ENCODE measurements around the gene TWF2.

DNA sequence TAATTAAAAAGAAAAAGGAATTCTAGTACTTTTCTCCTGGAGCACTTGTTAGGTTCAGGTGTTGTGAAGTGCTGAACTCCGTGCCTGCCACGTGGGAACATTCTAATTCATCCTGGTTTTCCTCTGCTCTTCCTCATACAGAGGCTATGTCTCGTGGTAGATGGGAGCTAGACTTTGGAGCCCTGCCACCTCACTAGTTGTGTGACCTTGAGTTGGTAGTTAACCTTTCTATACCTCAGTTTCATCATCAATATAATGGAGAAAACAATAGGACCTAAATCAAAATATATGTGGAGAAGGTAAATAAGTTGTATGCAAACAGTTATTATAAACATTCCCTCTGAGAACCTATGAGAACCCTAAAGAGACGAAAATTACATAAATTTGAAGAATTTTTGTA is 30.4 kb downstream of the TWF2 start:
- TF ChIP-seq, protein P1, sequence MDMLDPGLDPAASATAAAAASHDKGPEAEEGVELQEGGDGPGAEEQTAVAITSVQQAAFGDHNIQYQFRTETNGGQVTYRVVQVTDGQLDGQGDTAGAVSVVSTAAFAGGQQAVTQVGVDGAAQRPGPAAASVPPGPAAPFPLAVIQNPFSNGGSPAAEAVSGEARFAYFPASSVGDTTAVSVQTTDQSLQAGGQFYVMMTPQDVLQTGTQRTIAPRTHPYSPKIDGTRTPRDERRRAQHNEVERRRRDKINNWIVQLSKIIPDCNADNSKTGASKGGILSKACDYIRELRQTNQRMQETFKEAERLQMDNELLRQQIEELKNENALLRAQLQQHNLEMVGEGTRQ (IDR thresholded peaks at IDR 0.05), result no peak
- TF ChIP-seq, protein P2, sequence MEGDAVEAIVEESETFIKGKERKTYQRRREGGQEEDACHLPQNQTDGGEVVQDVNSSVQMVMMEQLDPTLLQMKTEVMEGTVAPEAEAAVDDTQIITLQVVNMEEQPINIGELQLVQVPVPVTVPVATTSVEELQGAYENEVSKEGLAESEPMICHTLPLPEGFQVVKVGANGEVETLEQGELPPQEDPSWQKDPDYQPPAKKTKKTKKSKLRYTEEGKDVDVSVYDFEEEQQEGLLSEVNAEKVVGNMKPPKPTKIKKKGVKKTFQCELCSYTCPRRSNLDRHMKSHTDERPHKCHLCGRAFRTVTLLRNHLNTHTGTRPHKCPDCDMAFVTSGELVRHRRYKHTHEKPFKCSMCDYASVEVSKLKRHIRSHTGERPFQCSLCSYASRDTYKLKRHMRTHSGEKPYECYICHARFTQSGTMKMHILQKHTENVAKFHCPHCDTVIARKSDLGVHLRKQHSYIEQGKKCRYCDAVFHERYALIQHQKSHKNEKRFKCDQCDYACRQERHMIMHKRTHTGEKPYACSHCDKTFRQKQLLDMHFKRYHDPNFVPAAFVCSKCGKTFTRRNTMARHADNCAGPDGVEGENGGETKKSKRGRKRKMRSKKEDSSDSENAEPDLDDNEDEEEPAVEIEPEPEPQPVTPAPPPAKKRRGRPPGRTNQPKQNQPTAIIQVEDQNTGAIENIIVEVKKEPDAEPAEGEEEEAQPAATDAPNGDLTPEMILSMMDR (IDR thresholded peaks at IDR 0.05), result no peak
- no peak for TF ChIP-seq ESRRA (IDR thresholded peaks at IDR 0.05; ENCODE audit: borderline replicate concordance, low read length)
- TF ChIP-seq TP53 (CRISPR knock-in tag; IDR thresholded peaks at IDR 0.05), result no peak
- TF ChIP-seq ZSCAN20 (CRISPR knock-in tag; IDR thresholded peaks at IDR 0.05), result no peak
- no peak for TF ChIP-seq POLR2A (IDR thresholded peaks at IDR 0.05; ENCODE audit: low read length)
- TF ChIP-seq, protein P3, sequence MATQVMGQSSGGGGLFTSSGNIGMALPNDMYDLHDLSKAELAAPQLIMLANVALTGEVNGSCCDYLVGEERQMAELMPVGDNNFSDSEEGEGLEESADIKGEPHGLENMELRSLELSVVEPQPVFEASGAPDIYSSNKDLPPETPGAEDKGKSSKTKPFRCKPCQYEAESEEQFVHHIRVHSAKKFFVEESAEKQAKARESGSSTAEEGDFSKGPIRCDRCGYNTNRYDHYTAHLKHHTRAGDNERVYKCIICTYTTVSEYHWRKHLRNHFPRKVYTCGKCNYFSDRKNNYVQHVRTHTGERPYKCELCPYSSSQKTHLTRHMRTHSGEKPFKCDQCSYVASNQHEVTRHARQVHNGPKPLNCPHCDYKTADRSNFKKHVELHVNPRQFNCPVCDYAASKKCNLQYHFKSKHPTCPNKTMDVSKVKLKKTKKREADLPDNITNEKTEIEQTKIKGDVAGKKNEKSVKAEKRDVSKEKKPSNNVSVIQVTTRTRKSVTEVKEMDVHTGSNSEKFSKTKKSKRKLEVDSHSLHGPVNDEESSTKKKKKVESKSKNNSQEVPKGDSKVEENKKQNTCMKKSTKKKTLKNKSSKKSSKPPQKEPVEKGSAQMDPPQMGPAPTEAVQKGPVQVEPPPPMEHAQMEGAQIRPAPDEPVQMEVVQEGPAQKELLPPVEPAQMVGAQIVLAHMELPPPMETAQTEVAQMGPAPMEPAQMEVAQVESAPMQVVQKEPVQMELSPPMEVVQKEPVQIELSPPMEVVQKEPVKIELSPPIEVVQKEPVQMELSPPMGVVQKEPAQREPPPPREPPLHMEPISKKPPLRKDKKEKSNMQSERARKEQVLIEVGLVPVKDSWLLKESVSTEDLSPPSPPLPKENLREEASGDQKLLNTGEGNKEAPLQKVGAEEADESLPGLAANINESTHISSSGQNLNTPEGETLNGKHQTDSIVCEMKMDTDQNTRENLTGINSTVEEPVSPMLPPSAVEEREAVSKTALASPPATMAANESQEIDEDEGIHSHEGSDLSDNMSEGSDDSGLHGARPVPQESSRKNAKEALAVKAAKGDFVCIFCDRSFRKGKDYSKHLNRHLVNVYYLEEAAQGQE (IDR thresholded peaks at IDR 0.05), result no peak
- no peak for TF ChIP-seq NFE2L2 (conservative IDR thresholded peaks at IDR 0.05; ENCODE audit: low read length)
- TF ChIP-seq RAD21 (conservative IDR thresholded peaks at IDR 0.05 in 1 of 2, IDR thresholded peaks at IDR 0.05 in 1 of 2), result no peak
- TF ChIP-seq KDM1A (IDR thresholded peaks at IDR 0.05; ENCODE audit: low read depth), result no peak
- no peak for TF ChIP-seq HOXA7 (CRISPR knock-in tag; IDR thresholded peaks at IDR 0.05)
- no peak for TF ChIP-seq NR3C1 (IDR thresholded peaks at IDR 0.05)
- TF ChIP-seq PHF8 (IDR thresholded peaks at IDR 0.05; ENCODE audit: borderline replicate concordance, low read depth), result no peak
- no peak for TF ChIP-seq JUNB (IDR thresholded peaks at IDR 0.05)

Measured in A549 (cell line).